A673 (cell line): Measurements from ENCODE around the gene GRPEL2.

Experiments used
- CTCF ChIP-seq: fragments of 300-800, 200-600 bp; sonication (generic); conservative IDR thresholded peaks from 2 replicates; pipeline ENCODE4 v1.5.1; 2017; ENCODE audit warnings: low read depth, mild to moderate bottlenecking, antibody characterized with exemption, low read length, moderate library complexity, mixed read lengths
- EZH2 ChIP-seq: fragments of 200-600 bp; sonication (generic); IDR thresholded peaks from 2 replicates; pipeline ENCODE4 v1.6.1; 2017; ENCODE audit warnings: borderline replicate concordance, low read depth, mild to moderate bottlenecking, mixed read lengths, antibody characterized with exemption, low read length; ENCODE audit not compliant: poor library complexity, severe bottlenecking

GRCh38 chr5:149301049-149301743, 44.1 kb upstream of the GRPEL2 start:
- TF ChIP-seq CTCF (no peak), EZH2 (no peak)
